GM12892 (cell line): ENCODE data around the gene ATP6V1E1.

Experiments used
- POLR2A ChIP-seq: IDR thresholded peaks from 2 replicates; pipeline ENCODE4 v1.6.1; 2011; ENCODE audit warnings: low read depth, low read length, control low read depth
- POLR2AphosphoS5 ChIP-seq: IDR thresholded peaks from 2 replicates; pipeline ENCODE4 v1.6.1; 2011; ENCODE audit warnings: low read depth, low read length, control low read depth

GRCh38 chr22:17612057-17612456 is 16.5 kb downstream of the ATP6V1E1 start:
- TF ChIP-seq POLR2A: no peak
- no peak for TF ChIP-seq POLR2AphosphoS5
